WERI-Rb-1 (cell line): ENCODE data around the gene DNAJC1.
A peak's percentile ranks its signal among the peaks of the same experiment; 100 is the strongest.

Experiments
- DNase-seq: peaks from one replicate; pipeline ENCODE4 v3.0.0-alpha.2; 2020
- H3K27ac ChIP-seq: fragments of 250-450 bp; sonication (Bioruptor Pico); 2 replicates; pipeline ENCODE4 v1.5.1; 2020; ENCODE audit warnings: mild to moderate bottlenecking, moderate library complexity
- H3K27me3 ChIP-seq: fragments of 250-450 bp; sonication (Bioruptor Pico); 2 replicates; pipeline ENCODE4 v1.5.1; 2021; ENCODE audit warnings: mild to moderate bottlenecking, low read depth, moderate library complexity; ENCODE audit not compliant: insufficient read depth, severe bottlenecking
- H3K36me3 ChIP-seq: fragments of 250-450 bp; sonication (Bioruptor Pico); 2 replicates; pipeline ENCODE4 v1.5.1; 2020; ENCODE audit warnings: mild to moderate bottlenecking, moderate library complexity
- H3K4me3 ChIP-seq: 2 replicates; pipeline ENCODE4 v1.5.1; 2011; ENCODE audit warnings: low read depth, mild to moderate bottlenecking, control low read depth, low read length
- H3K9me3 ChIP-seq: fragments of 250-450 bp; sonication (Bioruptor Pico); 2 replicates; pipeline ENCODE4 v1.5.1; 2021; ENCODE audit warnings: mild to moderate bottlenecking, moderate library complexity; ENCODE audit not compliant: severe bottlenecking
- TF ChIP-seq, protein P1 (sequence below): IDR thresholded peaks from 2 replicates; pipeline ENCODE4 v1.5.1; 2011; ENCODE audit warnings: low read depth, mild to moderate bottlenecking, control low read depth, inconsistent platforms, low read length

Gene DNAJC1

DNA sequence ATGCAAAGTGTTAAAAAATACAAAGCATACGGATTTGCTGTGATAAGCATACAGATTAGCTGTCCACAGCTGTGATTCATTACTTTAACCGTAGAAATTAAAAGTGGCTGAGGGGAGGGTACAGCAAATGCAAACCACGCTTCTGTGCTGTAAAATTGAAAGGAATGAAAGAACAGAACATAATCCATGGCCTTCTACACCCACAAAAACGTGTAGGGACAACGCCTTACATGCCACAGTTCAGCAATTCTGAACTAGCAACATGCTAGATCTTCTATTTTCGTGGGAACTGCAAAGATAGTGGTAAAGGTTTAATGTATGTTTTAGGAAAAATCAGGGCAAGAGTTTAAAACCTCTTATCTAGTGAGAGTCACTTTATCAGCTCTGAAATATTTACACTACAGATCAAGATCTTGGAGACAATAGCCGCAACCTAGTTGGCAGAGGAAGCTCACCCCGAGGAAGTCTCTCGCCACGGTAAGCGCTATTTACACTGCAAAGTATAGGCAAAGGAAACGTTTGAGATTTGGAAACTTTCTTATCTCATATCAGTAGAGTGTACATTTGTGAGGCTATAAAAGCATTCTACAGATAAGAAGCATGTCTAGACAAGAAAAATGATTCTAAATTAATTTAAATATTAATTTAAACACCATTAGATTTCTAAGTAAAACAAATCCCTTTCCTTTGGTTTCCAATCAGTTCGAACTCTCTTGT lies 275.9 kb downstream of the DNAJC1 start:
- Histone ChIP-seq H3K27me3 (no peaks in the 10 kb centered on the region), H3K27ac (peak overlapping the region; percentile 47), H3K9me3 (no peaks in the 10 kb centered on the region), H3K36me3 (no peaks in the 10 kb centered on the region), H3K4me3 (peak overlapping the region; percentile 30)
- peak; percentile 15 for DNase-seq
- TF ChIP-seq, protein P1, sequence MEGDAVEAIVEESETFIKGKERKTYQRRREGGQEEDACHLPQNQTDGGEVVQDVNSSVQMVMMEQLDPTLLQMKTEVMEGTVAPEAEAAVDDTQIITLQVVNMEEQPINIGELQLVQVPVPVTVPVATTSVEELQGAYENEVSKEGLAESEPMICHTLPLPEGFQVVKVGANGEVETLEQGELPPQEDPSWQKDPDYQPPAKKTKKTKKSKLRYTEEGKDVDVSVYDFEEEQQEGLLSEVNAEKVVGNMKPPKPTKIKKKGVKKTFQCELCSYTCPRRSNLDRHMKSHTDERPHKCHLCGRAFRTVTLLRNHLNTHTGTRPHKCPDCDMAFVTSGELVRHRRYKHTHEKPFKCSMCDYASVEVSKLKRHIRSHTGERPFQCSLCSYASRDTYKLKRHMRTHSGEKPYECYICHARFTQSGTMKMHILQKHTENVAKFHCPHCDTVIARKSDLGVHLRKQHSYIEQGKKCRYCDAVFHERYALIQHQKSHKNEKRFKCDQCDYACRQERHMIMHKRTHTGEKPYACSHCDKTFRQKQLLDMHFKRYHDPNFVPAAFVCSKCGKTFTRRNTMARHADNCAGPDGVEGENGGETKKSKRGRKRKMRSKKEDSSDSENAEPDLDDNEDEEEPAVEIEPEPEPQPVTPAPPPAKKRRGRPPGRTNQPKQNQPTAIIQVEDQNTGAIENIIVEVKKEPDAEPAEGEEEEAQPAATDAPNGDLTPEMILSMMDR = no peak

DNA sequence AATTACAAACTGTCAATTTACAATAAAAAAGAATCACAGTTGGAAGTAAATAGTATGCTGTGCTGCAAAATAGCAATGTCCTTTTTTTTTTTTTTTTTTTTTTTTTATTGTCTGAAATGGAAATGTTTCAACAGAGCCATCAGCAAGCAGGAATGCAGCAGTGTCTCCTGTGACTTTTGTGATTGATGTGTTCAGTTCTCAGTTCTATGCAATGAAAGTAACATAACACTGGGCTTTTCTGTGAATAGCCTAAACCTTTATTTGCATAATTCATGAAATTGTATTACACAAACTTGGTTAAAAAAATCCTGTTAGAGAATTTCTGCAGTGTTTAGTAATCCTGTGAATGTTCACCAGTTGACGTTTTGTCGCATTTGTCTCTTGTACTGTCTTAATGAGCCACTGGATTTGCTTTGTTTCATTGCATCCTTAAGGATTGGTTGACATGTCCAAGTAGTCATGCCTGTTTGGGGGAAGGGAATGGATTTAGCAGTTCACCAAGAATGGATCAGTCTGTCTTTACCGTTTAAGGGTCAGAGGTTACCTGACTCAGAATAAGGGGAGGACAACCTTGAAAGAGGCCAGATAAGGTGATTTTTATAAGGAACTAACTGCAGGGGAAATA lies 276.8 kb downstream of the DNAJC1 start:
- TF ChIP-seq, protein P1 = no peak

DNA sequence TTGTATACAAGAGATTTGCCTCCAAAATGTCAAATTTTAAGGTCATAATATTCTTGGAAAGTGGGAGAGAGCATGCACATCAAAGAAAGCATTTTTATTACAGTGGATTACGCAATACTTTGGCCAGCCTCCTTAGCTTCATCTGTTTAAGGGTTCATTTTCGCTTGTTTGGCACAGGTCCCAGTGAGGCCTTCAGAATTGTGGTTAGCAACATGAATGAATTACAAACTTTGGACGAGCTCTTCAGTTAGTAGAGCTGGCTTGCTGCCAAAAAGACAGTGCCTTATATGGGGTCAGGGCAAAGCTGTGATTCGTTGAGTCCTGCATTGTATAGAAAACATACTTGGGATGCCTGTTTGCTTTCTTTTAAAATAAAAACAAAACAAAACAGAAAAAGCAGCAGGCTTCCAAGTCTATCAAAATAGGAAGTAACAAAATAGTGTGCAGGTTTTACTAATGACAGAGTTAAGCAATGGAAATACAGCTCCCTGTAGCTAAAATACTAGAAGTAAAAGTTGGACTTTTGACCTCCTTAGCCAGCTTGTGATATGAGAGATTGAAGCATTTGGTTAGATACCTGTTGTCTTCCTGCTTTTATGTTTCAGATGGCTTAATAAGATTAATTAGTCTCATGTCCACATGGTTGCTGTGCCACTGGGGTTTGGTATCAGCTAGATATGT lies 278.7 kb downstream of the DNAJC1 start:
- Histone ChIP-seq H3K27ac (no peak overlapping the region), H3K4me3 (no peak overlapping the region), H3K36me3 (no peaks in the 10 kb centered on the region), H3K27me3 (no peaks in the 10 kb centered on the region), H3K9me3 (no peaks in the 10 kb centered on the region)
- TF ChIP-seq, protein P1 = no peak
- no peak for DNase-seq

More for the DNA sequence above, 276.8 kb downstream of the DNAJC1 start:
- Histone ChIP-seq H3K36me3 (no peaks in the 10 kb centered on the region), H3K9me3 (no peaks in the 10 kb centered on the region), H3K4me3 (no peak overlapping the region; the same call in 1 of the 2 replicates), H3K27me3 (no peaks in the 10 kb centered on the region), H3K27ac (0 out of 2 replicates have a peak overlapping the region, but pooled peaks have one; percentile 47)
- no peak for DNase-seq

DNA sequence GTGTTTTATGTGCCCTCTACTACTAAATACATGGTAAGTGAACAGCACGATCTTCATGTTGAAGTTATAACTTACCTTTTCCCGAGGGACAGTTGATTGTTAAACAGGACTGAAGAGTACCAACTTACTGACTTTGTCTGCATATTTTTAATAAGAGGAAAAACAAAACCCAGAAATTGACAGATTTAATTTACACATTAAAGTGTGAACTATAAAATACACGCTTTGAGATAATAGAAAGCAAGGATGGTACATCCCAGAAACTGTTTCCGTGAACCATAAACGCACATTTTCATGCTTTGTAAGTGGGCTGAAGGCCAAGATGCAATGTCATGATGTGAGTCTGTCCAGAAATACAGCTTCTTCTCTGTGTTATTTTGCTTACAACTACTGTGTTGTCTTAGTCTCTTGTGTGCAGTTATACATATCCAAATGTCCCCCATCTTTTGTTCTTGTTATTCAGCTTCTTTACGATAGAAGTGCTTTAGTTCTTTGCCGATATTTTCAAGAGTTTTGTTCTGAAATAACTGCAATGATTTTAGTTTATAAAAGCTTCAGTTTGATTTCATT lies 279.4 kb downstream of the DNAJC1 start:
- no peaks in the 10 kb centered on the region for H3K36me3 ChIP-seq
- DNase-seq = no peak

DNA sequence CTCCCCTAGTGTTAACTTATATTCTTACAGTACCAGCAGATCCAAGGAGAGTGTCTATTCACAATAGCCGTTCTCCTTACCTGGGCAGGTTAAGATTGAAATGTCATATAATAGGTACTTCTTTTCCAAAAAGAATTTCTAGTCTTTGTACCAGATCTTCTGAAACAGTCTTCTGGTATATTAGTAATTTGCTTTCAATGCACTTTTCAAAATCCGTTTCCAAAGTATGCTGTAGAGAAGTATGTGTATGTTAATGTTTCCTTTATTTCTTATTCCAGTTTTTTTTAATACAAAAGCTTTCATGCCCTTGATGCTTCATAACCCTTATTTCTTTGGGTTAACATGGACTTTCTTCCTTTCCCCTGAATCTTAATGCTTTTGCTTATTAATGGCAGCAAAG lies 281.3 kb downstream of the DNAJC1 start:
- no peaks in the 10 kb centered on the region for H3K36me3 ChIP-seq
- H3K4me3 ChIP-seq = no peak overlapping the region
- H3K27me3 ChIP-seq = no peaks in the 10 kb centered on the region
- H3K27ac ChIP-seq = no peak overlapping the region
- H3K9me3 ChIP-seq = no peaks in the 10 kb centered on the region
- DNase-seq = no peak
- TF ChIP-seq, protein P1 = no peak

More for the DNA sequence above, 279.4 kb downstream of the DNAJC1 start:
- H3K4me3 ChIP-seq = no peak overlapping the region
- TF ChIP-seq, protein P1 = no peak
- H3K27ac ChIP-seq = no peak overlapping the region
- H3K9me3 ChIP-seq = no peaks in the 10 kb centered on the region
- H3K27me3 ChIP-seq = no peaks in the 10 kb centered on the region
